GM12891 (cell line): ENCODE measurements around the gene GPR22.

Experiments
- PAX5 ChIP-seq: IDR thresholded peaks from 2 replicates; pipeline ENCODE4 v1.6.1; 2011; ENCODE audit warnings: low read length, moderate library complexity, mild to moderate bottlenecking; ENCODE audit not compliant: insufficient read depth, severe bottlenecking
- POLR2A ChIP-seq: IDR thresholded peaks from 2 replicates; pipeline ENCODE4 v1.6.1; 2011; ENCODE audit warnings: low read depth, low read length, control low read depth
- POLR2AphosphoS5 ChIP-seq: IDR thresholded peaks from 2 replicates; pipeline ENCODE4 v1.6.1; 2011; ENCODE audit warnings: low read depth, low read length, control low read depth
- POU2F2 ChIP-seq: IDR thresholded peaks from 2 replicates; pipeline ENCODE4 v1.6.1; 2011; ENCODE audit warnings: low read depth, mild to moderate bottlenecking, control low read depth, low read length, moderate library complexity
- SPI1 ChIP-seq: IDR thresholded peaks from 2 replicates; pipeline ENCODE4 v1.6.1; 2011; ENCODE audit warnings: low read depth, low read length, control low read depth
- TAF1 ChIP-seq: IDR thresholded peaks from 2 replicates; pipeline ENCODE4 v1.6.1; 2011; ENCODE audit warnings: low read depth, low read length, control low read depth

GRCh38 chr7:107502797-107503196 lies 32.9 kb downstream of the GPR22 start:
- TF ChIP-seq POLR2A = no peak
- no peak for TF ChIP-seq POU2F2
- TF ChIP-seq TAF1 = no peak
- TF ChIP-seq POLR2AphosphoS5 = no peak
- no peak for TF ChIP-seq SPI1
- no peak for TF ChIP-seq PAX5
